Neural progenitor cell (in vitro differentiated cells): ENCODE measurements around the gene PDE7B.

ENCODE experiments used
- CTCF ChIP-seq: fragments of 200-600 bp; sonication (generic); IDR thresholded peaks from 2 replicates; pipeline ENCODE4 v1.5.1; 2017; ENCODE audit warnings: antibody characterized with exemption, mild to moderate bottlenecking
- EZH2 ChIP-seq: fragments of 200-600 bp; sonication (generic); IDR thresholded peaks from 2 replicates; pipeline ENCODE4 v1.6.1; 2017; ENCODE audit warnings: antibody characterized with exemption, mild to moderate bottlenecking, moderate library complexity
- EZH2phosphoT487 ChIP-seq: fragments of 200-600 bp; sonication (generic); IDR thresholded peaks from 2 replicates; pipeline ENCODE4 v1.6.1; 2017; ENCODE audit warnings: antibody characterized with exemption

GRCh38 chr6:135976585-135976984 lies 125.1 kb downstream of the PDE7B start:
- no peak for TF ChIP-seq CTCF
- TF ChIP-seq EZH2, result no peak
- TF ChIP-seq EZH2phosphoT487, result no peak
